Natural killer cell (primary cell): ENCODE measurements around the gene FERD3L. TPM values are rescaled to one million over a fixed set of nuclear protein-coding genes. Genes with fewer than 3 reads are reported as not detected.

ENCODE experiments used
- ATAC-seq, 3 donors: fragments of 150-1000 bp in 2 of 3; fragments of 200-7000 bp in 1 of 3; cut with Tn5 transposase; 1 replicate in 1 of 3; 2 replicates in 2 of 3; pipeline ENCODE4 v1.10.0; 2021; ENCODE audit warnings: mild to moderate bottlenecking in 2 of 3, moderate library complexity in 2 of 3
- DNase-seq, 2 donors: peaks; one replicate each; pipeline versions ENCODE4 v3.0.0 to v3.0.0-alpha.2; 2013 to 2021; ENCODE audit warnings: mixed read lengths in 1 of 2
- H3K27ac ChIP-seq: one replicate; pipeline ENCODE4 v1.5.1; 2013; ENCODE audit warnings: mild to moderate bottlenecking, low read length
- H3K27me3 ChIP-seq: one replicate; pipeline ENCODE4 v1.6.1; 2013; ENCODE audit warnings: low read length; ENCODE audit not compliant: control insufficient read depth, insufficient read depth
- H3K36me3 ChIP-seq: one replicate; pipeline ENCODE4 v1.6.1; 2013; ENCODE audit warnings: low read length; ENCODE audit not compliant: control insufficient read depth, insufficient read depth
- H3K4me1 ChIP-seq: one replicate; pipeline ENCODE4 v1.6.1; 2013; ENCODE audit warnings: low read length; ENCODE audit not compliant: control insufficient read depth, insufficient read depth
- H3K4me3 ChIP-seq: one replicate; pipeline ENCODE4 v1.5.1; 2013; ENCODE audit warnings: low read length
- H3K9me3 ChIP-seq: one replicate; pipeline ENCODE4 v1.6.1; 2013; ENCODE audit warnings: low read length; ENCODE audit not compliant: control insufficient read depth, insufficient read depth
- H3K27ac Mint-ChIP-seq, 2 donors: one replicate each; pipeline ENCODE4 v1.8.0; 2022; ENCODE audit warnings: mild to moderate bottlenecking in 2 of 2, mixed read lengths in 2 of 2, moderate library complexity in 1 of 2
- H3K27me3 Mint-ChIP-seq, 2 donors: one replicate each; pipeline ENCODE4 v1.8.0; 2022; ENCODE audit warnings: low read depth in 2 of 2, mixed read lengths in 2 of 2
- H3K36me3 Mint-ChIP-seq: one replicate; pipeline ENCODE4 v1.8.0; 2022; ENCODE audit warnings: mixed read lengths
- H3K4me1 Mint-ChIP-seq, 2 donors: one replicate each; pipeline ENCODE4 v1.8.0; 2022; ENCODE audit warnings: mixed read lengths in 2 of 2
- H3K4me3 Mint-ChIP-seq: one replicate; pipeline ENCODE4 v1.8.0; 2022; ENCODE audit warnings: mild to moderate bottlenecking, moderate library complexity, mixed read lengths
- H3K9me3 Mint-ChIP-seq, 2 donors: one replicate each; pipeline ENCODE4 v1.8.0; 2022; ENCODE audit warnings: mixed read lengths in 2 of 2
- CTCF ChIP-seq: fragments of 200-600 bp; IDR thresholded peaks from one replicate; pipeline ENCODE4 v1.8.0; 2022; ENCODE audit warnings: antibody characterized with exemption
- WGBS: methylation state at CpG from one replicate; pipeline ENCODE4 v1.1.7; 2013; ENCODE audit warnings: missing lambda C conversion rate; ENCODE audit not compliant: insufficient coverage; 5-methylcytosine and 5-hydroxymethylcytosine counted together
- intact Hi-C: fragments of 100-400 bp; cut with micrococcal nuclease; formaldehyde crosslinking; loops from one replicate; pipeline ENCODE4 v1.14.2; 2022
- total RNA-seq, 4 donors: library from RNA; stranded (reverse); fragments of 120-200 nt in 1 of 4; gene quantifications; one replicate each; pipeline versions ENCODE4 v1.2.3 to v1.2.4, GENCODE V29; 2013 to 2022

Gene FERD3L
- total RNA-seq, 3 donors from 2014 or later (not counting 1 experiment from before 2014, with no cell fraction given), result not detected

GRCh38 chr7:19133886-19134285 is 11.3 kb downstream of the FERD3L start:
- Histone ChIP-seq H3K9me3 (no peaks in the 10 kb centered on the region), H3K27ac (no peak overlapping the region), H3K27me3 (no peaks in the 10 kb centered on the region), H3K4me1 (no peaks in the 10 kb centered on the region), H3K36me3 (no peaks in the 10 kb centered on the region), H3K4me3 (no peak overlapping the region)
- no peaks in the 10 kb centered on the region for H3K4me1 Mint-ChIP-seq
- no peaks in the 10 kb centered on the region for H3K36me3 Mint-ChIP-seq
- no peak for DNase-seq
- H3K27ac Mint-ChIP-seq, result no peak overlapping the region
- ATAC-seq, result no peak
- intact Hi-C loops, result no loop called here
- H3K27me3 Mint-ChIP-seq, result peaks cover 0 to 11% of the 10 kb centered on the region in 2 donors
- 80% methylated on average over 2 of the region's 4 CpGs for WGBS
- TF ChIP-seq CTCF, result no peak
- H3K9me3 Mint-ChIP-seq, result no peaks in the 10 kb centered on the region
- H3K4me3 Mint-ChIP-seq, result no peak overlapping the region

DNA sequence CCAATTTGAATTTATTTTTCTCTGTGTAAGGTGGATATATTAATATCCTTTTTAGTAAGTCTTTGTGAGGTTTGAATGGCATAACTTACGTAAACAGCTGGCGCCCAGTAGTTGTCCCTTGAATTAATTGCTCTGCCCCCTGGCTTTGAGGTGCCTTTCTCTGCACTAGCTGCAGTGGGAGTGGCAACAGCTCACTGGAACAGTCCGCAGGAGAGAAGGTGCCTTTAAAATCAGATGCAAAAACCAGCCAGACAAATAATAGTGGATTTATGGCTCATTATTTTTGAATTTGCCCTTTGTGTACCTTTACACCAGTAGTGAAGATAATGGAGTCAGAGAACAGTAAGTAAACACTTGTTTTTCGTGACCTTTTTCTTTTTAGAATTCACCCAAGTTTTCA is 11.8 kb downstream of the FERD3L start:
- intact Hi-C loops, result no loop called here
- H3K36me3 ChIP-seq, result no peaks in the 10 kb centered on the region
- H3K27me3 ChIP-seq, result no peaks in the 10 kb centered on the region
- no peak overlapping the region for H3K27ac ChIP-seq
- H3K27me3 Mint-ChIP-seq, result peaks cover 0 to 11% of the 10 kb centered on the region in 2 donors
- DNase-seq (no peak), ATAC-seq (no peak)
- H3K4me1 ChIP-seq, result no peaks in the 10 kb centered on the region
- H3K36me3 Mint-ChIP-seq, result no peaks in the 10 kb centered on the region
- no peak for TF ChIP-seq CTCF
- H3K9me3 Mint-ChIP-seq, result no peaks in the 10 kb centered on the region
- H3K4me3 Mint-ChIP-seq, result no peak overlapping the region
- no peak overlapping the region for H3K4me3 ChIP-seq
- H3K4me1 Mint-ChIP-seq, result no peaks in the 10 kb centered on the region
- WGBS, result 91% methylated on average over 3 of the region's 4 CpGs
- no peak overlapping the region for H3K27ac Mint-ChIP-seq
- H3K9me3 ChIP-seq, result no peaks in the 10 kb centered on the region

- Mint-ChIP-seq H3K4me1 (no peaks in the 10 kb centered on the region), H3K36me3 (no peaks in the 10 kb centered on the region), H3K9me3 (peaks cover 0 to 3% of the 10 kb centered on the region in 2 donors), H3K4me3 (no peak overlapping the region), H3K27me3 (peaks cover 23 to 25% of the 10 kb centered on the region in 2 donors), H3K27ac (no peak overlapping the region)
- Histone ChIP-seq H3K36me3 (no peaks in the 10 kb centered on the region), H3K4me3 (no peak overlapping the region), H3K9me3 (no peaks in the 10 kb centered on the region), H3K27me3 (peaks cover 5% of the 10 kb centered on the region), H3K27ac (no peak overlapping the region), H3K4me1 (no peaks in the 10 kb centered on the region)
- TF ChIP-seq CTCF, result no peak
- WGBS, result 94% methylated on average over 1 of the region's 1 CpG
- intact Hi-C loops, result no loop called here
- no peak for DNase-seq
- no peak for ATAC-seq
Observed at GRCh38 chr7:19128856-19129255, 16.4 kb downstream of the FERD3L start.

DNA sequence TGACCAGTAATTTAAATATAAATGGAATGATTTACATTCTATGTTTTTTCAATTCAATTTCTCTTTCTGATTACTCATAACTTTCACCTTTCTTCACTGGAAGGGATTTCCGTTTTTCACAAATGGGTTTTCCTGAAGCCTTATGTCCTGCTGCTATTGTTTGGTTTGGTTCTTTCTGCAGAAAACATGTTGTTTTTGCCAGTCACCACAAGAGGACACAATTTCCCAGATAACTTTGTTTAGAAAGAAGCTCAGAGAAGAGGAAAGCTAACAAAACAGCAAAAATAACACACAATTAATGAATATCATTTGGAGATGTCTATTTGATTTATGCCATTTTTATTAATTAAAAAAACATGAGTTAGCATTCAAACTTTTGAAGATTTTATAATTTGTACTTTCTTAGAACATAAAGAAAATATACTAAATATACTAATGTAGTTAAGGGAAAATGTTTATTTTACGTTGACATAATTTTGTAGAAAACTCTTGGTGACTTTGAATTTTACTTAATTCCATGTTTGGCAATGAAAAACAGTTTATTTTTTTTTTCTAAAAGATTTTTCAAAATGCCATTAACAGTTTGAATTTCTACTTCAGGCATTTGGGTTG is 23.1 kb downstream of the FERD3L start:
- Mint-ChIP-seq H3K36me3 (no peaks in the 10 kb centered on the region), H3K4me1 (no peaks in the 10 kb centered on the region), H3K27me3 (peaks cover 48% of the 10 kb centered on the region in 2 donors), H3K9me3 (no peaks in the 10 kb centered on the region), H3K4me3 (no peak overlapping the region), H3K27ac (no peak overlapping the region)
- Histone ChIP-seq H3K4me1 (peaks cover 14% of the 10 kb centered on the region), H3K27me3 (peaks cover 38% of the 10 kb centered on the region), H3K9me3 (no peaks in the 10 kb centered on the region), H3K4me3 (no peak overlapping the region), H3K27ac (no peak overlapping the region), H3K36me3 (no peaks in the 10 kb centered on the region)
- DNase-seq (no peak), ATAC-seq (no peak)
- 0% methylated on average over 1 of the region's 2 CpGs for WGBS
- intact Hi-C loops, result loop anchor here (5.0 kb wide), 1 partner anchor 320 kb away; no protein-coding TSS in a partner anchor
- no peak for TF ChIP-seq CTCF
